HG02885 (cell line): ENCODE measurements around the gene CCDC85B.

Source experiments
- ATAC-seq: cut with Tn5 transposase; IDR thresholded peaks from one replicate; pipeline ENCODE4 v1.9.1; 2021; ENCODE audit warnings: mild to moderate bottlenecking; ENCODE audit not compliant: unreplicated experiment, poor library complexity

The CCDC85B gene

GRCh38 chr11:65921876-65922275 lies 31.4 kb downstream of the CCDC85B start:
- no peak for ATAC-seq

DNA sequence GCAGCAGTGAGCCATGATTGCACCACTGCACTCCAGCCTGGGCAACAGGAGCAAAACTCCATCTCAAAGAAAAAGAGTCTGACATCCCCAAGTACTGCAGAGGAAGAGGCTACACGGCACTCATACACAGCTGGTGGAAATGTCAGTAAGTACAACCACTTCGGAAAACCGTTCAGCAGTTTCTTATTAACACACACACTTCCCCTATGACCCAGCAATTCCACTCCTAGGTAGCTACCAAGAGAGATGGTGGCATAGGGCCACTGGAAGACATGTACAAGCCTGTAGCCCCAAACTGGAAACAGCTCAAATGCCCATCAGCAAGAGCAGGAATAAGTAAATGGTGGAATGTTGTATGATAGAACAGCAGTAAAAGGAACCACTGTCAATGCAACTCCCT lies 32.1 kb downstream of the CCDC85B start:
- no peak for ATAC-seq

- no peak for ATAC-seq
These were observed 34.9 kb downstream of the CCDC85B start for GRCh38 chr11:65925397-65925796.

GRCh38 chr11:65927904-65928397 lies 37.5 kb downstream of the CCDC85B start:
- ATAC-seq: peak; percentile 52

GRCh38 chr11:65928667-65929066 lies 38.2 kb downstream of the CCDC85B start:
- ATAC-seq: no peak

DNA sequence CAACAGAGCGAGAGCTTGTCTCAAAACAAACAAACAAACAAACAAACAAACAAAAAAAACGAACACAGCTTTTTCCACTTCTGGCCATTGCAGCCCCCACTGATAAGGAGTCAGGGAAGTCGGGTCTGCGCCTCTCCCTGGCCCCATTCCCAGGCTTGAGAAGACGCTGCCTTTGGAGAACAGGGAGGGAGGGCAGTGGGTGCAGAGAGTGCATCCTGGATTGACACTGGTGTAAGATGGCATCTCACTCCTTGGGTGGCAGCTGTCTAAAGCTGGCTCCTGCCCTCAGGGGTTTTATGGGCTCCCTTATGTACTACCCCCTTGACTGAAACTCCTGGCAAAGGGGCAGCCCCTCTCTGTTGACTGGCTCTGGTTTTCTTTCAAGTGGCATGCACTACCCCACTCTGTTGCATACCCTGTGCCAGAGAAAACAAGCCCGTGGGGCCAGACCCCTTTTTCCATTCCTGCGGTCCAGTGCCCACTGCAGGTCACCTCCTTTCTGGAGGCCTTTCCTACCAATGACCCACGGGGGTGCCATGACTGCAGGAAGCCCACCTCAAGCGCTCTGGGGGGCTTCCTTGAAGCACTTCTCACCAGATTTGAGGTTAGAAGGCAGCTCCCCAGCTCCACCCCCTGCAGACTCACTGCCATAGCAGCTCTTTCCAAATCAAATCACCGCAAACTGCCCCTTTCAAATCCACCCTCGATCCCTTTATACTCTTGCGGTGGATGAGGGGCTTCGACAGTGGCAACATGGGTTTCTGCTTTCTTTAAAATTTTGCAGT lies 41.5 kb downstream of the CCDC85B start:
- no peak for ATAC-seq

DNA sequence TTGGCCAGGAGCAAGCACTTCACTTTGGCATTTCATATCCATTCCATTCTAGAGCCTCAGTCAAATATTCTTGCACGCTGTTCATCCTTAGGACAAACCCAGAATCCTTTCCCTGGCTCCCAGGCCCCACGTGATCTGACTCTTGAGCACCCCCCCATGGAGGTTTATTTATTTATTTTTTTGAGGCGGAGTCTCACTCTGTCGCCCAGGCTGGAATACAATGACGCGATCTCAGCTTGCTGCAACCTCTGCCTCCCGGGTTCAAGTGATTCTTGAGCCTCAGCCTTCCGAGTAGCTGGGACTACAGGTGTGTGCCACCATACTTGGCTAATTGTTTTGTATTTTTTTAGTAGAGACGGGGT lies 42.1 kb downstream of the CCDC85B start:
- ATAC-seq: no peak

GRCh38 chr11:65934014-65934413 lies 43.5 kb downstream of the CCDC85B start:
- no peak for ATAC-seq

- ATAC-seq: no peak
These were observed 47.3 kb downstream of the CCDC85B start for GRCh38 chr11:65937766-65938165.
